Suprapubic skin (tissue), 4 donors: ENCODE results near the gene MAP4.

Experiments
- EP300 ChIP-seq: sonication (generic); formaldehyde crosslinking; IDR thresholded peaks from one replicate; pipeline ENCODE4 v1.6.1; 2017; ENCODE audit warnings: antibody characterized with exemption
- POLR2A ChIP-seq, 2 donors: fragments of 450-650 bp; IDR thresholded peaks; one replicate each; pipeline ENCODE4 v1.6.1; 2017; ENCODE audit warnings: antibody characterized with exemption in 2 of 2, mild to moderate bottlenecking in 2 of 2, moderate library complexity in 2 of 2
- POLR2AphosphoS5 ChIP-seq, 3 donors: sonication (generic); formaldehyde crosslinking; IDR thresholded peaks; one replicate each; pipeline ENCODE4 v1.6.1; 2017; ENCODE audit warnings: antibody characterized with exemption in 3 of 3
- TF ChIP-seq, protein P1 (sequence below), 2 donors: fragments of 200-600 bp in 1 of 2; fragments of 450-650 bp in 1 of 2; sonication (generic) in 1 of 2; IDR thresholded peaks; one replicate each; pipeline ENCODE4 v1.5.1; 2016 to 2019; ENCODE audit warnings: antibody characterized with exemption in 2 of 2, mild to moderate bottlenecking in 1 of 2, moderate library complexity in 1 of 2

GRCh38 chr3:47851888-47852603 lies 164.2 kb downstream of the MAP4 start:
- TF ChIP-seq, protein P1, sequence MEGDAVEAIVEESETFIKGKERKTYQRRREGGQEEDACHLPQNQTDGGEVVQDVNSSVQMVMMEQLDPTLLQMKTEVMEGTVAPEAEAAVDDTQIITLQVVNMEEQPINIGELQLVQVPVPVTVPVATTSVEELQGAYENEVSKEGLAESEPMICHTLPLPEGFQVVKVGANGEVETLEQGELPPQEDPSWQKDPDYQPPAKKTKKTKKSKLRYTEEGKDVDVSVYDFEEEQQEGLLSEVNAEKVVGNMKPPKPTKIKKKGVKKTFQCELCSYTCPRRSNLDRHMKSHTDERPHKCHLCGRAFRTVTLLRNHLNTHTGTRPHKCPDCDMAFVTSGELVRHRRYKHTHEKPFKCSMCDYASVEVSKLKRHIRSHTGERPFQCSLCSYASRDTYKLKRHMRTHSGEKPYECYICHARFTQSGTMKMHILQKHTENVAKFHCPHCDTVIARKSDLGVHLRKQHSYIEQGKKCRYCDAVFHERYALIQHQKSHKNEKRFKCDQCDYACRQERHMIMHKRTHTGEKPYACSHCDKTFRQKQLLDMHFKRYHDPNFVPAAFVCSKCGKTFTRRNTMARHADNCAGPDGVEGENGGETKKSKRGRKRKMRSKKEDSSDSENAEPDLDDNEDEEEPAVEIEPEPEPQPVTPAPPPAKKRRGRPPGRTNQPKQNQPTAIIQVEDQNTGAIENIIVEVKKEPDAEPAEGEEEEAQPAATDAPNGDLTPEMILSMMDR (IDR thresholded peaks at IDR 0.05), result no peak
- no peak for TF ChIP-seq POLR2AphosphoS5 (IDR thresholded peaks at IDR 0.05)
- no peak for TF ChIP-seq POLR2A (IDR thresholded peaks at IDR 0.05)
- TF ChIP-seq EP300, result no peak
